Kidney tubule cell (primary cell): ENCODE measurements around the gene PLCH1.

Experiments used
- DNase-seq: peaks from one replicate; pipeline ENCODE4 v3.0.0-alpha.2; 2018; ENCODE audit warnings: low spot score

PLCH1 gene

GRCh38 chr3:155550391-155550790 is 194.5 kb downstream of the PLCH1 start:
- DNase-seq = peak; percentile 29

GRCh38 chr3:155549087-155549486 is 195.8 kb downstream of the PLCH1 start:
- DNase-seq = peak; percentile 68

GRCh38 chr3:155548195-155548594 is 196.7 kb downstream of the PLCH1 start:
- peak; percentile 73 for DNase-seq

GRCh38 chr3:155535098-155535497 is 209.8 kb downstream of the PLCH1 start:
- DNase-seq = no peak

GRCh38 chr3:155528579-155528978 is 216.3 kb downstream of the PLCH1 start:
- no peak for DNase-seq

- DNase-seq = no peak
Measured at GRCh38 chr3:155525324-155525833, 219.5 kb downstream of the PLCH1 start.

- DNase-seq = no peak
Measured at GRCh38 chr3:155520463-155520862, 224.4 kb downstream of the PLCH1 start.

GRCh38 chr3:155519078-155519477 is 225.8 kb downstream of the PLCH1 start:
- no peak for DNase-seq

- no peak for DNase-seq
Measured at GRCh38 chr3:155517903-155518302, 227.0 kb downstream of the PLCH1 start.

- DNase-seq = no peak
Measured at GRCh38 chr3:155516439-155516838, 228.4 kb downstream of the PLCH1 start.

- DNase-seq = no peak
Measured at GRCh38 chr3:155512867-155513261, 232.0 kb downstream of the PLCH1 start.

- no peak for DNase-seq
Measured at GRCh38 chr3:155512175-155512866, 232.6 kb downstream of the PLCH1 start.

- DNase-seq = no peak
Measured at GRCh38 chr3:155504682-155505081, 240.2 kb downstream of the PLCH1 start.

GRCh38 chr3:155502630-155503029 is 242.2 kb downstream of the PLCH1 start:
- DNase-seq = no peak

GRCh38 chr3:155500194-155500818 is 244.6 kb downstream of the PLCH1 start:
- DNase-seq = no peak

GRCh38 chr3:155497930-155498647 is 246.8 kb downstream of the PLCH1 start:
- DNase-seq = peak; percentile 87

GRCh38 chr3:155496206-155496605 is 248.7 kb downstream of the PLCH1 start:
- no peak for DNase-seq

- DNase-seq = no peak
Measured at GRCh38 chr3:155495387-155495786, 249.5 kb downstream of the PLCH1 start.

- DNase-seq = no peak
Measured at GRCh38 chr3:155494332-155494731, 250.5 kb downstream of the PLCH1 start.

GRCh38 chr3:155492841-155493240 is 252.0 kb downstream of the PLCH1 start:
- DNase-seq = no peak

GRCh38 chr3:155491696-155492095 is 253.2 kb downstream of the PLCH1 start:
- no peak for DNase-seq

GRCh38 chr3:155488671-155489070 is 256.2 kb downstream of the PLCH1 start:
- DNase-seq = no peak

GRCh38 chr3:155485897-155486296 is 259.0 kb downstream of the PLCH1 start:
- no peak for DNase-seq
